Measurements from ENCODE around the gene SLC13A2. TPM values are rescaled to one million over a fixed set of nuclear protein-coding genes. Genes with fewer than 3 reads are reported as not detected.
"Not testable (repeated sequence)": the region's sequence is repeated elsewhere in the genome, so short reads cannot be mapped to it uniquely, and the experiment has no call there.

Gene SLC13A2
- total and polyA plus RNA-seq, 7 donors, result 0.21 TPM; not detected in 6

DNA sequence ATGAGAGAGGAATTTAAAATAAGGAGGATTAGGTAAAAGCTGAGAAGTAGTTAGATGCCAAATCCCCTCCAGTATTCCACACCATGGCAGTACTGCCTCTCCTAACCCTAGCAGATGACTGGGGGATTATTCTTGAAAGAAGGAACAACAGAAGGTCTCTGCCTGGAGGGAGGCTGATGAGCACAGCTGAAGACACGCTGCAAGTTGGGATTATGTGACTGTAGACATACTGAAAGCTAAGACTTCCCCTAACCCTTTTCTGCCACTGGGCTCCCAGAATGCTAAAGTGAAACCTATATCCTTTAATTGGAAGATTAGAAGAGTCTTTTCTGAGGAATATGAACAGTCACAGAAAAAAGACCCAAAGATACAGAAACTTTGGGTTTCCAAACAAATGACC lies 39.7 kb upstream of the SLC13A2 start:
- H3K4me3 ChIP-seq, result no peak overlapping the region
- no peaks in the 10 kb centered on the region for H3K4me1 ChIP-seq
- H3K9me3 ChIP-seq, result no peaks in the 10 kb centered on the region
- 36 to 60% (median 41%) methylated on average over 1 of the region's 1 CpG for WGBS, 3 donors
- H3K36me3 ChIP-seq (ENCODE audit: insufficient read depth in 1 of 2, low read depth in 1 of 2), result no peaks in the 10 kb centered on the region
- intact Hi-C loops (cut with DNase I), result no loop called here
- TF ChIP-seq, protein P1, sequence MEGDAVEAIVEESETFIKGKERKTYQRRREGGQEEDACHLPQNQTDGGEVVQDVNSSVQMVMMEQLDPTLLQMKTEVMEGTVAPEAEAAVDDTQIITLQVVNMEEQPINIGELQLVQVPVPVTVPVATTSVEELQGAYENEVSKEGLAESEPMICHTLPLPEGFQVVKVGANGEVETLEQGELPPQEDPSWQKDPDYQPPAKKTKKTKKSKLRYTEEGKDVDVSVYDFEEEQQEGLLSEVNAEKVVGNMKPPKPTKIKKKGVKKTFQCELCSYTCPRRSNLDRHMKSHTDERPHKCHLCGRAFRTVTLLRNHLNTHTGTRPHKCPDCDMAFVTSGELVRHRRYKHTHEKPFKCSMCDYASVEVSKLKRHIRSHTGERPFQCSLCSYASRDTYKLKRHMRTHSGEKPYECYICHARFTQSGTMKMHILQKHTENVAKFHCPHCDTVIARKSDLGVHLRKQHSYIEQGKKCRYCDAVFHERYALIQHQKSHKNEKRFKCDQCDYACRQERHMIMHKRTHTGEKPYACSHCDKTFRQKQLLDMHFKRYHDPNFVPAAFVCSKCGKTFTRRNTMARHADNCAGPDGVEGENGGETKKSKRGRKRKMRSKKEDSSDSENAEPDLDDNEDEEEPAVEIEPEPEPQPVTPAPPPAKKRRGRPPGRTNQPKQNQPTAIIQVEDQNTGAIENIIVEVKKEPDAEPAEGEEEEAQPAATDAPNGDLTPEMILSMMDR (IDR thresholded peaks at IDR 0.05), result no peak
- no peak overlapping the region for H3K27ac ChIP-seq
- ATAC-seq (no peak), DNase-seq (no peak)
- peaks cover 0 to 13% (median 0%) of the 10 kb centered on the region in 3 donors for H3K27me3 ChIP-seq (ENCODE audit: insufficient read depth in 3 of 3, low read length in 2 of 3)

DNA sequence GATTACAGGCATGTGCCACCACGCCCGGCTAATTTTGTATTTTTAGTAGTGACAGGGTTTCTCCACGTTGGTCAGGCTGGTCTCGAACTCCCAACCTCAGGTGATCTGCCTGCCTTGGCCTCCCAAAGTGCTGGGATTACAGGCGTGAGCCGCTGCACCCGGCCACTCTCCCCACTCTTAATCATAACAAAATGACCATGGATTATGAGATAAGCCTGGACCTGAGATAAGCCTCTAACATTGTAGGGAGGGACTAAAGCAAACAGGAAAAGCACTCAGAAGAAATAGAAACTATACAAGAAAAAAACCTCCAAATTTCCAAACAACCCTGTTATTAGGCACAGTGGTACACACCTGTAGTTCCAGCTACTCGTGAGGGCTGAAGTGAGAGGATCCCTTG lies 39.1 kb upstream of the SLC13A2 start:
- H3K27ac ChIP-seq; DNase-seq; H3K4me1 ChIP-seq; H3K4me3 ChIP-seq; H3K36me3 ChIP-seq (ENCODE audit: insufficient read depth in 1 of 2, low read depth in 1 of 2); H3K9me3 ChIP-seq; ATAC-seq; intact Hi-C loops (cut with DNase I): not testable (repeated sequence)
- WGBS, 3 donors, result 74 to 84% (median 78%) methylated on average over 8 of the region's 8 CpGs
- H3K27me3 ChIP-seq (ENCODE audit: insufficient read depth in 3 of 3, low read length in 2 of 3), result peaks cover 0 to 13% (median 0%) of the 10 kb centered on the region in 3 donors

DNA sequence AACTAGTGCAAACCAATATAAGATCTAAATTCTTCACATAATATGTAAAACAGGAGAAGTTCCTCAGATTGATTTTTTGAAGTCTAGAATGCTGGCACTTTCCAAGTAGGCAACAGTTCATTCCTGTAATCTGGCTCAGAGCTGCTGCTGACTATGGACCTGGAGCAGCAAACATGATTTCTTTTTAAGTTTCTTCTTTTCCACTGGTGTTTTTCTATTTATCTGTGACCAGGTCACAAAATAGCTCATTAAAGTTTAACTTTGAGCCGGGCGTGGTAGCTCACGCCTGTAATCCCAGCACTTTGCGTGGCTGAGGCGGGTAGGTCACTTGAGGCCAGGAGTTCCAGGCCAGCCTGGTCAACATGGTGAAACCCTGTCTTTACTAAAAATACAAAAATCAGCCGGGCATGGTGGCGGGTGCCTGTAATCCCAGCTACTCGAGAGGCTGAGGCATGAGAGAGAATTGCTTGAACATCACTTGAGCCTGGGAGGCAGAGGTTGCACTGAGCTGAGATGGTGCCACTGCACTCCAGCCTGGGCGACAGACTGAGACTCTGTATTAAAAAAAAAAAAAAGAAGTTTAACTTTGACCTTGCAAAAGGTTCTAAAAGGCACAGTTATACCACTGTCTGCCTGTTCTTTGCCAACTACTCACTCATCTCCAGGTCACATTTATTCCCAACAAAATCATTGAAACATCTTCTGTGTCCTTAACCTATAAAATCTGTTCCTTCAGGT lies 29.4 kb upstream of the SLC13A2 start:
- WGBS, 3 donors, result 83 to 84% (median 83%) methylated on average over 9 of the region's 9 CpGs
- no peak for ATAC-seq
- Histone ChIP-seq H3K27me3 (ENCODE audit: insufficient read depth in 3 of 3, low read length in 2 of 3) (no peaks in the 10 kb centered on the region), H3K4me1 (no peaks in the 10 kb centered on the region), H3K4me3 (no peak overlapping the region), H3K9me3 (no peaks in the 10 kb centered on the region), H3K36me3 (ENCODE audit: insufficient read depth in 1 of 2, low read depth in 1 of 2) (no peaks in the 10 kb centered on the region), H3K27ac (no peak overlapping the region)
- intact Hi-C loops (cut with DNase I), result no loop called here
- TF ChIP-seq, protein P1 (IDR thresholded peaks at IDR 0.05), result no peak
- no peak for DNase-seq

DNA sequence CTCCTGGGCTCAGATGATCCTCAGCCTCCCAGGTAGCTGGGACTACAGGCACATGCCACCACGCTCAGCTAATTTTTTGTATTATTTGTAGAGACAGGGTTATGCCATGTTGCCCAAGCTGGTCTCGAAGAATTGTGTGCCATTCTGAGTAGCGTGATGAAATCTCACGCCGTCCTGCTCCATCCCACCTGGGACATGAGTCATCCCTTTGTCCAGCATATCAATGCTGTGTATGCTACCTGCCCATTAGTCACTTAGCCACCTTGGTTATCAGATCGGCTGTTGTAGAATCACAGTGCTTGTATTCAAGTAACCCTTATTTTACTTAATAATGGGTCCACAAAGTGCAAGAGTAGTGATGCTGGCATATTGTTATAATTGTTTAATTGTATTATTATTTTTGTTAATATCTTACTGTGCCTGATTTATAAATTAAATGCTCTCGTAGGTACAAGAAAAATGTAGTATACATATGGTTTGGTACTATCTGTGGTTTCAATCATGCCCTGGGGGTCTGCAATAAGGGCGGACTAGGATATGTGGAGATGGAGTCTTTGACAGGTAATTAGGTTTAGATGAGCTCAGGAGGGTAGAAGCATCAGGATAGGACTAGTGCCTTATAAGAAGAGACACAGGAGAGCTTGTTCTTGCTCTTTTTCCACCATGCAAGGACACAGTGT lies 26.6 kb upstream of the SLC13A2 start:
- Histone ChIP-seq H3K9me3 (no peaks in the 10 kb centered on the region), H3K4me3 (no peak overlapping the region), H3K4me1 (no peaks in the 10 kb centered on the region), H3K27ac (no peak overlapping the region), H3K27me3 (ENCODE audit: insufficient read depth in 3 of 3, low read length in 2 of 3) (no peaks in the 10 kb centered on the region), H3K36me3 (ENCODE audit: insufficient read depth in 1 of 2, low read depth in 1 of 2) (no peaks in the 10 kb centered on the region)
- ATAC-seq (no peak), DNase-seq (no peak)
- TF ChIP-seq, protein P1 (IDR thresholded peaks at IDR 0.05), result no peak
- WGBS, 3 donors, result 83 to 86% (median 85%) methylated on average over 8 of the region's 8 CpGs
- intact Hi-C loops (cut with DNase I), result no loop called here

DNA sequence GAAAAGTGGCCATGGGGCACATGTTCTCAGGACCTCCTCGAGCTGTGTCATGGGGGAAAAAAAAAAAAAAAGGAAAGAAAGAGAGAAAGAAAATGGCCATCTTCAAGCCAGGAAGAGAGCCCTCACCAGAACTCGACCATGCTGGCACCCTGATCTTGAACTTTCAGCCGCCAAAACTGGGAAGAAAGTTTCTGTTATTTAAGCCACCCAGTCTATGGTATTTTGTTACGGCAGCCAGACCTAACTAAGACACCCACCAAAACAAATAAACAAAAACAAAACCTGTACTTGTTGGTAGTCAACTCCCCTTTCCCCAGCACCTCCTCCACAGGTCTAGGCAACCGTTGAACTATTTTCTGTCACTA lies 26.1 kb upstream of the SLC13A2 start:
- WGBS, 3 donors, result 62 to 64% (median 63%) methylated on average over 5 of the region's 5 CpGs
- intact Hi-C loops (cut with DNase I), result no loop called here
- Histone ChIP-seq H3K4me1 (no peaks in the 10 kb centered on the region), H3K9me3 (no peaks in the 10 kb centered on the region), H3K27me3 (ENCODE audit: insufficient read depth in 3 of 3, low read length in 2 of 3) (no peaks in the 10 kb centered on the region), H3K36me3 (ENCODE audit: insufficient read depth in 1 of 2, low read depth in 1 of 2) (no peaks in the 10 kb centered on the region), H3K4me3 (no peak overlapping the region), H3K27ac (no peak overlapping the region)
- no peak for ATAC-seq
- DNase-seq, result no peak
- TF ChIP-seq, protein P1 (IDR thresholded peaks at IDR 0.05), result no peak
